Umbilical cord (tissue), 2 donors: ENCODE data around the gene SLC43A1. TPM values are rescaled to one million over a fixed set of nuclear protein-coding genes. Genes with fewer than 3 reads are reported as not detected.
"Not testable (repeated sequence)": the region's sequence is repeated elsewhere in the genome, so short reads cannot be mapped to it uniquely, and the experiment has no call there.

Source experiments
- DNase-seq: peaks from one replicate; pipeline ENCODE4 v3.0.0-alpha.2; 2015; ENCODE audit warnings: low spot score
- total RNA-seq: library from RNA; depleted of rRNA; stranded (reverse); fragments of >200 nt; gene quantifications from one replicate; pipeline ENCODE4 v1.2.3, GENCODE V29; 2014; ENCODE audit warnings: low replicate concordance; ENCODE audit not compliant: insufficient read depth

The SLC43A1 gene
- total RNA-seq, 1 donor from 2014 or later: 12.5 TPM

- DNase-seq: no peak
Observed at GRCh38 chr11:57460758-57461749, 54.4 kb downstream of the SLC43A1 start.

DNA sequence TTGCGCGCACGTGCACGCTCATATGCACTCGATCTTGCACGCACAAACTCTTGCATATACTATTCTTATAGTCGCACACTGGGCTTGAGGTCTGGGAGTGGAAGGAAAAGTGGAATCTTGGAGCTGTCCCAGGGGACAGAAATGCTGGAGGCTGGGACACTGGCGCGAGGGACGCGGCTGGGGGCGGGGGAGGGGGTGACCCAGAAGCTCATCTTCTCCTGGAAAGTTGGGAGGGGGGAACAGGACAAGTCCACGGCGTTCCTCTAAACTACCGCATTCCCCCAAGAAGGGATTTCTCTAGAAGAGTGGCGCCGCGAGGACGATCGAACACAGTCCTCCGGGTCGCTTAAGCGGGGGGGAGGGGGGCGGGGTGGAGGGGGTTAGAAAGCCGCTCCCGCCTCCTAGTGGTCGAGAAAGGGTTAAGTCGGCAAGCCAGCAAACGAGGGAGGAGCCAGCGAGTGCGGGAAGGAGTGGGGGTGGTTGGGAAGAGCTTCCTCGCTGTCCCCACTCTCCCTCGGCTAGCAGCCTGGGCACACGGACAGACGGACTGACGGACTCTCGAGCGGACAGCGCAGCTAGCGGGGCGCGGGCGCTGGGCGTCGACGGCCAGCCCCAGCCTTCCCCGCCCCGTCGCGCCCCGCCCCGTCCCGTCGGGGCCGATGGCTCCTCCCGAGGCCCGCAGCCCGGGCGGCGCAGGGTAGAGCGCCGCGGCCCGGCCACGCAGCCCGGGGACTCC is 55.3 kb downstream of the SLC43A1 start, which contains the start of gene RTN4RL2:
RTN4RL2 (plus strand) TSS at position 507 of the 736 bp plus-strand sequence. CDS start 338 bp downstream, outside the sequence.
- DNase-seq: no peak

- no peak for DNase-seq
Observed at GRCh38 chr11:57459164-57460021, 56.1 kb downstream of the SLC43A1 start.

- DNase-seq: no peak
Observed at GRCh38 chr11:57458410-57459163, 56.9 kb downstream of the SLC43A1 start.

DNA sequence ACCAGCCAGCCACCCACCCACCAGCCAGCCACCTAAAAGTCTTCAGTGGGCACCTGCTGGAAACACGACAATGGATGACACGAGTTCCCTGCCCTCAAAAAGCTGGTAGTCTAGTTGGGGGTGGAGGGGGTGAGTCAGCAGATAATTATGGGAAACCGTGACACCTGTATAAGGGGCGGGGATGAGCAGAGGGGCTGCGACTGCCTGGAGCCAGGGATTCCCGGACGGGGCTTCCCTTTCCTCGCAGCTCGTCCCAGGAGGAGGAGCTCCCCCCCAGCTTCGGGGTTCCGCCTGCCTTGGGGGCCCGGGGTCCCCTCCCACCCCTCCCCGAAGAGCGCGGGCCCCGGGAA is 57.5 kb downstream of the SLC43A1 start:
- no peak for DNase-seq

DNA sequence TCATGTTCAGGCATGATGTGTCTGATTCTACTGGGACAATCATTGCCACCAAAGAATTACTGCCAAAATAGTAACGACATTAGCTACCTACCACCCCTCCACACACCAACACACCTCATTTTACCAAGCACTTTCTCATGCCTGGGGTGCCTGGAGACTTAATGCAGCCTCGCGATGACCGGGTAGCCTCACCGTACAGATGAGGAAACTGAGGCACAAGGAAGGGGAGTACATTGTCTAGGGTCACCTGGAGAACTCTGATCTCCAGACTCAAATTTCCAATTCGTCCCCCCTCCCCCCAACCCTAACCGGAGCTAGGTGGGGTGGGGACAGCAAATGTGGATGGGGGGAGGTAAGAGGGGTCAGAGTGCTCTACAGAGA is 57.9 kb downstream of the SLC43A1 start:
- no peak for DNase-seq

GRCh38 chr11:57456960-57457642 is 58.4 kb downstream of the SLC43A1 start:
- peak; percentile 78 for DNase-seq

GRCh38 chr11:57453543-57454177 is 61.8 kb downstream of the SLC43A1 start:
- DNase-seq: no peak

DNA sequence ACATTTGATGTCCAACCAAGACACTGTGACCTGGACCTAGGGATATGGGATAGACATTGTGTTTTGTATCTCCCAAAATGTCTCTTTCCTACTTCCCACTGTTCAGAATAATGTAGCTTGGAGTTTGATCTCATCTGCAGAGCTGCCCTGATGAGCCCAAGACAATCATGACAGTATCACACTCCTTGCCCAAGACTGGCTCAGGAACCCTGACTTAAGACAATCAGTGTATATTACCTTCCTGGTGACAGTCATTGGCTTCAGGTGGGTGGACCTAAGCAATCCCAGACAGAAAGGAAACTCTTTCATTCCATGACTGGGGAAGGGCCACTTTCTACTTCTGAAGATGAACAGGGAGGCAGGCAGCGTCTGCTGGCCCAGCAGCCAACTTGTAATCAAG is 69.4 kb downstream of the SLC43A1 start:
- no peak for DNase-seq

- DNase-seq: not testable (repeated sequence)
Observed at GRCh38 chr11:57445122-57445394, 70.4 kb downstream of the SLC43A1 start.

DNA sequence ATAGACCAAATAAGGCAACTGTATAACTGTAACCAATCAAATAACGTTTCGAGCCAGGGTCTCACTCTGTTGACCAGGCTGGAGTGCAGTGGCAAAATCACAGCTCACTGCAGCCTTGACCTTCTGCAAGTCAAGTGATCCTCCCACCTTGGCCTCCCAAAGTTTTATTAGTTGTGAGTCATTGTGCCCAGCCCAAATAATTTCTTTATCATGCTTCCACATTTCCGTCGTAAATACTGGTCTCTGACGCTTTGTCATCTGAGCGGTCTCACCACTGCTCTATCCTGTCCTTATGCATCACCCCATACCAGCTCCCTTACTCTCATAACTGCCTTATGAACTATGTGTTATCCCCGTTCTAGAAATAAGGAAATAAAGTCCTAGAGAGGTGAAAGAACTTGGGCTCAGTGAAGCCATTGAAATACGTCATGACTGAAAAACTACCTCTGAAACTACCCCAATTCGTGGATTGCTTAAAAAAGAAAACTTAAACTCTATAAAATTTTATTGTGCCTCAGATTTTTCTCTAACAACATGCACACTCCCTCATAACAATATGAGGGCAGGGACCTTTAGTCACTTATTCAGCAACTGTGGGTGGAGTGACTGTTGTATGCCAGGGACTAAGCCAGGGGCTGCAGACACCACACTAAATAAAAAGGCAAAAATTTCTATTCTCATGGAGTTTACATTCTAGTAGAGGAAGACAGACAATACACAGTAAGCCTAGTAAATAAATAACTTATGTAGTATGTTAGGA is 71.0 kb downstream of the SLC43A1 start:
- no peak for DNase-seq

DNA sequence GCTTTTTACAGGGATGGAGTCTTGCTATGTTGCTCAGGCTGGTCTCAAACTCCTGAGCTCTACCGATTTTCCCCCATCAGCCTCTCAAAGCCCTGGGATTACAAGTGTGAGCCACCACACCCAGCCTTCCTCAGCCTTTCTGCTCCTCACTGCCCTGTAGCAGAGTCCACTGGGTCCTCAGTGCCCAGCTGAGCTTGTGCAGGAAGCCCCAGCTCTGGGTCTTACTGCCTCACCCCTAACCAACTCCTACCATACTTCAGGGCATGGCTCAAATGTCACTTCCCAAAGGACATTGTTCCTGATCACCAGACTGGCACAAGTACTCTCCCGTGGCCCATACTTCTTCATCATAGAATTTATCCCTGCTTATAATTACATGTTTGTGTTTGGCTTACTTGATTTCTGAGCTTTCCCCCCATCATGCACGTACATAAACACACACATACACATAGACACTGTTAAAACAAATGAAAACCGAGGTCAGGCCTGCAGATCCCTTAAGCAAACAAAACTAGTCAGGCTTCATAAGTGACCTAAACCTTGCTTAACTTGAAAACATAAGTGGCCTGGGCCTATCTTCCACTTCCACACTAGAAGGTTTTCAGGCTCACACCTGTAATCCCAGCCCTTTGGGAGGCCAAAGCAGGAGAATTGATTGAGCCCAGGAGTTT is 74.6 kb downstream of the SLC43A1 start:
- DNase-seq: no peak

DNA sequence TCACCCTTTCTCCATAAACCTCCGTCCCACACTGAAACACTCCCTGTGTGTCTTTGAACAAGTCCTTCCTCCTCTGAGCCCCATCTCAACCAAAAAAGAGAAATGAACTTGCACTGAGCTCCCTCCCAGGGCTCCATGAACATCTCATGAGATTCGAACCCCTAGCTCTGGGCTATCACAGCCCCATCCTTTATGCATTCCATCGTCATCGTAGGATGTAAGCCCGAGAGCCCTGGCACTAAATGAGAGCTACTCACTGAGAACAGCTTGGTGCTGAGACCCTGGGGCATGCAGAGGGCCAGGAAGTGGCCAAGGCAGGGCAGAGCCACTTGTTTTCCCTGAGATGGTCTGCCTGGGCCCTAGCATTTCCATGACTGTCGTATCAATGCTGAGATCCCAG is 75.7 kb downstream of the SLC43A1 start:
- no peak for DNase-seq

DNA sequence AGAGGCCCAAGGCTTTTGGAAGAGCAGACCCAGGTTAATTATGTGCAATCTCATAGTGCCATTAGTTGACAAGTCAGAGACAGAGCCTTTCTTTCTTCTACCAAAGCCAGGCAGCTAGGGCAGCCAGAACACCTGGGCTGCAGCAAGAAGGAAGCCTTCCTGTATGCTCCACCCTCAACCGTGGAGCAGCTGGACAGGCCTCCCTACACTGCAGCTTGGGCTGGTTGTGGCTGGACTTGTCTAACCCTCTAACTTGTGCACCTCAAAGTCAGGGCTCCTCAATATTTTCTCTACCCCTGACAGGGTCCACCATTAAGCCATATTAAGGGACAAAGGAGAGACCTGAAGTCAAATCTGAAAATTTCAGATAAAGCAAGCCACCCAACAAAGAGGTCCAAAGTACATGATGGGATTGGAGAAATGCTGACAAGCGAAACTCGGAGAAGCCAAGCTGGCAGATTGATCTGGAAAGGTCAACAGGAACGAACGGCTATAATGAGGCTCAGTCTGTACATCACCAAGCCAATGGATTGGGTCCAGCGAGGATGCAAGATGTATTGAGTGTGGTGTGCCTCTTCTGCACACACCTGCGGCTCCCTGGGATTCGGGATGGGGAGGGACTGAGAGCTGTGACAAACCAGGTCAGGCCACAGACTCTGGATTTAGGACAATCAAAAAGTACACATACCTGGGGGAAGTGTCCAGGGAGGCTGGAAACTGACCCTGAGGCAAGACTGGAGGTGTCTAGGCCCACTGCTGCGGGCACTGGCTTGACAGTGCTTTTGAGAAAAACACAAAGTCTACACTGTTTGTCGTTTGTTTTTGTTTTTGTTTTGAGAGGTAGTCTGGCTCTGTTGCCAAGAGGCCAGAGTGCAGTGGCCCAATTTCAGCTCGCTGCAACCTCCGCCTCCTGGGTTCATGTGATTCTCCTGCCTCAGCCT is 76.9 kb downstream of the SLC43A1 start:
- no peak for DNase-seq

DNA sequence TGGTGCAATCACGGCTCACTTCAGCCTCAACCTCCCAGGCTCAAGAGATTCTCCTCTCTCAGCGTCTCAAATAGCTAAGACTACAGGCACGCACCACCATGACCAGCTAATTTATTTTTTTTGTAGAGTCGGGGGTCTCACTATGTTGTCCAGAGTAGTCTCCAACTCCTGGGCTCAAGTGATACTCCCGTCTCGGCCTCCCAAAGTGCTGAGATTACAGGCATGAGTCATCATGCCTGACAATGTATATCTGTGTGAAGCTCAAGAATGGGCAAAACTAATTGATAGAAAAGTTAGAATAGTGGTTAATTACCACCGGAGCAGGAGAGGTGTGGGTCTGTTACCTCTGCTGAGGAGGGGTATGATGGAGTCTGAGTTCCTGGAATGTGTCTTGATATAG is 79.5 kb downstream of the SLC43A1 start:
- no peak for DNase-seq

DNA sequence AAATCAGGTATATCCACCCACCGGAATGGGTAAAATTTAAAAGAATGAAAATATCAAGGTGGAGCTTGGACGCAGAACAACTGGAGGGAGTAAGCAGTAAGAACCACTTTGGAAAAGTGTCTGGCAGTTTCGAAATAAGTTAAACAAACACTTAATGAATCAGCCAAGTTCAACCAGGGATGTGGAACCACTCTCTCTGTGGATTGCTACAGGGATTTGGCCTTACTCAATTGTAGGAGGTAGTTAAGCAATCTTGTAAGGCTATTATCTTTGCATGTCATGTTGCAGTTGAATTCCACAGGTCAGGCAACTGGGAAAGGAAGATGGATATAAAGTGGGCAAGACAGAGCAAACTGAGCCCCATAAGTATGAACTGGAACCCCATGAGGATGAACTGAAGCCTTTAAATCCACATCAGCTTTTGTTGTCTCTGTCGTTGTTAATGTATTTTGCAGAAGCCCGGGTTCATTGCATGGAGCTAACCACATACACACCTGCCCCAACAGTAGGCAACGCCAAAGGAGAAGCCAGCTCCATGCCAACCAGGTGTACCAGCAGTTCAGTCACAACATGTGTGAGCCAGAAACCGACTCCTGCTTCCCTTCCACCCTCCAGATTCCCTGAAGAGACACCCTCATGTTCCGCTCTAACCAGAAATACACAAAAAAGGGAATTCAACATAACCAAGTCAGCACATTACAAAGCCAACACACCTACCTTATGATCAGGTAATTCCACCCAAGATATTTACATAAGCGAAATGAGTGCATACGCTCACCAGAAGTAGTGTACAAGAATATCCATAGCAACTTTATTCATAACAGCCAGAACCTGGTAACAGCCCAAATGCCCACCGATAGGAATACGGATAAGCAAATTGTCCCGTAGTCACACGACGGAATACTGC is 80.6 kb downstream of the SLC43A1 start:
- DNase-seq: peak; percentile 77
